Glutamatergic neuron (in vitro differentiated cells): ENCODE results near the gene NUMBL. TPM values are rescaled to one million over a fixed set of nuclear protein-coding genes. Genes with fewer than 3 reads are reported as not detected.
"Not testable (repeated sequence)": the region's sequence is repeated elsewhere in the genome, so short reads cannot be mapped to it uniquely, and the experiment has no call there.

Experiments used
- DNase-seq: peaks from one replicate; pipeline ENCODE4 v3.0.0; 2022
- H3K27ac Mint-ChIP-seq: one replicate; pipeline ENCODE4 v1.8.0; 2020; ENCODE audit warnings: mild to moderate bottlenecking, mixed read lengths, inconsistent platforms; ENCODE audit not compliant: unreplicated experiment
- H3K27me3 Mint-ChIP-seq: one replicate; pipeline ENCODE4 v1.8.0; 2020; ENCODE audit warnings: mild to moderate bottlenecking, moderate library complexity, mixed read lengths, inconsistent platforms; ENCODE audit not compliant: unreplicated experiment
- H3K36me3 Mint-ChIP-seq: one replicate; pipeline ENCODE4 v1.8.0; 2020; ENCODE audit warnings: mild to moderate bottlenecking, mixed read lengths, inconsistent platforms; ENCODE audit not compliant: unreplicated experiment
- H3K4me1 Mint-ChIP-seq: one replicate; pipeline ENCODE4 v1.8.0; 2020; ENCODE audit warnings: mild to moderate bottlenecking, low read depth, mixed read lengths, inconsistent platforms; ENCODE audit not compliant: unreplicated experiment
- H3K4me3 Mint-ChIP-seq: one replicate; pipeline ENCODE4 v1.8.0; 2020; ENCODE audit warnings: mild to moderate bottlenecking, mixed read lengths, inconsistent platforms; ENCODE audit not compliant: unreplicated experiment
- H3K9me3 Mint-ChIP-seq: one replicate; pipeline ENCODE4 v1.8.0; 2020; ENCODE audit warnings: mild to moderate bottlenecking, moderate library complexity, mixed read lengths, inconsistent platforms; ENCODE audit not compliant: unreplicated experiment
- CTCF ChIP-seq: fragments of 200-600 bp; sonication (generic); IDR thresholded peaks from one replicate; pipeline ENCODE4 v1.5.0; 2021; ENCODE audit not compliant: partially characterized antibody, unreplicated experiment
- total RNA-seq: library from RNA; stranded (reverse); fragmentation: NEBNext Ultra II Directional; extraction: Animal tissue kit (Norgen Biotek cat#: 25700); gene quantifications from one replicate; pipeline ENCODE4 v1.2.1, GENCODE V29; 2021; ENCODE audit not compliant: unreplicated experiment

NUMBL gene
- total RNA-seq, 1 donor from 2014 or later: 250 TPM

- DNase-seq: no peak
- H3K27me3 Mint-ChIP-seq: peaks cover 2% of the 10 kb centered on the region
- no peak for TF ChIP-seq CTCF
- H3K4me3 Mint-ChIP-seq: no peak overlapping the region
- no peaks in the 10 kb centered on the region for H3K4me1 Mint-ChIP-seq
- H3K27ac Mint-ChIP-seq: no peak overlapping the region
- H3K9me3 Mint-ChIP-seq: peaks cover 2% of the 10 kb centered on the region
- H3K36me3 Mint-ChIP-seq: peaks cover 7% of the 10 kb centered on the region
These were observed 39.6 kb downstream of the NUMBL start for GRCh38 chr19:40650749-40651305.

- not testable (repeated sequence) for DNase-seq, H3K36me3 Mint-ChIP-seq, H3K27ac Mint-ChIP-seq, H3K9me3 Mint-ChIP-seq, H3K27me3 Mint-ChIP-seq, H3K4me3 Mint-ChIP-seq, H3K4me1 Mint-ChIP-seq
These were observed 40.4 kb downstream of the NUMBL start for GRCh38 chr19:40649903-40650675.

GRCh38 chr19:40646743-40647254 is 43.7 kb downstream of the NUMBL start:
- Mint-ChIP-seq H3K27ac (no peak overlapping the region), H3K27me3 (peaks cover 2% of the 10 kb centered on the region), H3K4me3 (no peak overlapping the region), H3K4me1 (no peaks in the 10 kb centered on the region), H3K36me3 (peaks cover 7% of the 10 kb centered on the region), H3K9me3 (peaks cover 4% of the 10 kb centered on the region)
- no peak for DNase-seq
- no peak for TF ChIP-seq CTCF

GRCh38 chr19:40642757-40643305 is 47.6 kb downstream of the NUMBL start:
- Mint-ChIP-seq H3K9me3 (peaks cover 4% of the 10 kb centered on the region), H3K4me1 (no peaks in the 10 kb centered on the region)
- no peak for TF ChIP-seq CTCF

GRCh38 chr19:40642051-40642706 is 48.3 kb downstream of the NUMBL start:
- peaks cover 4% of the 10 kb centered on the region for H3K9me3 Mint-ChIP-seq
- no peak for TF ChIP-seq CTCF
- H3K27me3 Mint-ChIP-seq: no peaks in the 10 kb centered on the region
- H3K27ac Mint-ChIP-seq: no peak overlapping the region
- no peak overlapping the region for H3K4me3 Mint-ChIP-seq
- no peak for DNase-seq
- H3K4me1 Mint-ChIP-seq: no peaks in the 10 kb centered on the region
- no peaks in the 10 kb centered on the region for H3K36me3 Mint-ChIP-seq

More at GRCh38 chr19:40642757-40643305, 47.6 kb downstream of the NUMBL start:
- DNase-seq: no peak
- no peaks in the 10 kb centered on the region for H3K36me3 Mint-ChIP-seq
- H3K4me3 Mint-ChIP-seq: no peak overlapping the region
- H3K27me3 Mint-ChIP-seq: no peaks in the 10 kb centered on the region
- no peak overlapping the region for H3K27ac Mint-ChIP-seq
